GM19455 (cell line): ENCODE data around the gene FABP3.
"Not testable (repeated sequence)": the region's sequence is repeated elsewhere in the genome, so short reads cannot be mapped to it uniquely, and the experiment has no call there.

Source experiments
- ATAC-seq: cut with Tn5 transposase; IDR thresholded peaks from one replicate; pipeline ENCODE4 v1.9.1; 2021; ENCODE audit not compliant: unreplicated experiment

Gene FABP3

GRCh38 chr1:31399976-31400375 lies 27.1 kb upstream of the FABP3 start:
- ATAC-seq, result no peak

GRCh38 chr1:31398246-31398645 lies 25.4 kb upstream of the FABP3 start:
- no peak for ATAC-seq

- no peak for ATAC-seq
Measured at GRCh38 chr1:31397360-31398095, 24.7 kb upstream of the FABP3 start.

GRCh38 chr1:31396633-31397351 lies 23.9 kb upstream of the FABP3 start:
- no peak for ATAC-seq

GRCh38 chr1:31394584-31395193 lies 21.8 kb upstream of the FABP3 start:
- no peak for ATAC-seq

GRCh38 chr1:31393463-31393862 lies 20.6 kb upstream of the FABP3 start:
- ATAC-seq, result no peak

GRCh38 chr1:31390071-31390470 lies 17.2 kb upstream of the FABP3 start:
- ATAC-seq, result no peak

GRCh38 chr1:31389616-31390015 lies 16.7 kb upstream of the FABP3 start:
- no peak for ATAC-seq

- ATAC-seq, result no peak
Measured at GRCh38 chr1:31387612-31388011, 14.7 kb upstream of the FABP3 start.

GRCh38 chr1:31386576-31387243 lies 13.8 kb upstream of the FABP3 start:
- not testable (repeated sequence) for ATAC-seq

GRCh38 chr1:31383967-31384366 lies 11.1 kb upstream of the FABP3 start:
- no peak for ATAC-seq

GRCh38 chr1:31382379-31382989 lies 9.6 kb upstream of the FABP3 start:
- ATAC-seq, result no peak

GRCh38 chr1:31381394-31382294 lies 8.8 kb upstream of the FABP3 start:
- ATAC-seq, result no peak

- ATAC-seq, result no peak
Measured at GRCh38 chr1:31380181-31380580, 7.3 kb upstream of the FABP3 start.

- no peak for ATAC-seq
Measured at GRCh38 chr1:31378001-31378400, 5.1 kb upstream of the FABP3 start.

GRCh38 chr1:31377364-31377863 lies 4.5 kb upstream of the FABP3 start:
- no peak for ATAC-seq

GRCh38 chr1:31376375-31377134 lies 3.7 kb upstream of the FABP3 start:
- no peak for ATAC-seq

GRCh38 chr1:31374511-31375196 lies 1.8 kb upstream of the FABP3 start:
- no peak for ATAC-seq
